HG03571 (cell line): Measurements from ENCODE around the gene IGFN1.
"Not testable (repeated sequence)": the region's sequence is repeated elsewhere in the genome, so short reads cannot be mapped to it uniquely, and the experiment has no call there.

Experiments
- ATAC-seq: cut with Tn5 transposase; IDR thresholded peaks from one replicate; pipeline ENCODE4 v1.9.1; 2021; ENCODE audit not compliant: unreplicated experiment

Gene IGFN1

GRCh38 chr1:201239646-201240045 is 49.0 kb downstream of the IGFN1 start:
- not testable (repeated sequence) for ATAC-seq

- ATAC-seq: no peak
Observed at GRCh38 chr1:201240171-201240570, 49.5 kb downstream of the IGFN1 start.

DNA sequence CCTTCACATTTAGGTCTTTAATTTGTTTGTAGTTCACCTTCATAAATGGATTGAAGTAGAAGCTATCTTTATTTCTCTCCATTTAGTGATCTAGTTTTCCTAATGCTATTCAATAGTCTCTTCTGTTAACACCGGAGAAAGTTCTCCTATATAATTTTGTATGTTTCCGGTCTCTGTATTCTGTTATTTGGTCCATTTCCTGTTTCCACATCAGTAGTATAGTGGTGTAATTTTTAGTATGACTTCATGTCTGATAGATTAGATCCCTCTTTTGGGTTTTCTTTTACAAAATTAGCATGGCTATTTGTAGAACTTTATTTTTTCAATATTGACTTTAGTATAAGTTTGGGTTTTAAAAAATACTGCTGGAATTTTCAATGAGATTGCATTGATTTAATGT is 51.1 kb downstream of the IGFN1 start:
- ATAC-seq: no peak

GRCh38 chr1:201245082-201245481 is 54.5 kb downstream of the IGFN1 start:
- ATAC-seq: no peak

- no peak for ATAC-seq
Observed at GRCh38 chr1:201248721-201249559, 58.3 kb downstream of the IGFN1 start.

GRCh38 chr1:201250326-201251011 is 59.8 kb downstream of the IGFN1 start:
- no peak for ATAC-seq

- ATAC-seq: no peak
Observed at GRCh38 chr1:201251411-201251810, 60.8 kb downstream of the IGFN1 start.

DNA sequence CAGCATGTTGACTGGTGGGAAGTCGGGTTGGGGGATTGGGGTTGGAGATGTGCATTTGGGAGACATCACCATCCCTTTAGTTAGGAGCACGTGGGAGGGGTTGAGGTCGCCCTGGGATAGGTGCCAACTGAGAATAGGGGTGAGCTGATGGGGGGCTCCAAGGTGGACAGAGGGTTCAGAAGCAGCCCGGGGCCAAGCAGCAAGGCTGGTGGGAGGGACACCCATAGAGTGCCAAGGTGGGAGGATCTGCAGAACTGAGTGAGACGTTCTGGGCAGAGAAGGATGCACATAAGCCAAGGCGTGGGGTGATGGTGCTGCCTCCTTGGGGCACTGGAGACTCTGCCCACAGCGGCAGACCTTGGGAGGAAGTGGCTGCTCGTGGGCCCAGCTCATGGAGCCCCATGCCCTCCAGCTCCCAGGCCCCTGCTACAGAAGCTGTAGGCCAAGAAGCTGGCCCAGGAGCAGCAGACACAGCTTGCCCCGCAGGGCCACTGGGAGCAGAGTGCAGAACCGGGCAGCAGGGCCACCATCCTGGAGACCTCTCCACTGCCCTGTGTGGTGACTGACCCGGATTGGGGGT is 61.3 kb downstream of the IGFN1 start:
- no peak for ATAC-seq

- ATAC-seq: no peak
Observed at GRCh38 chr1:201252944-201253371, 62.3 kb downstream of the IGFN1 start.

DNA sequence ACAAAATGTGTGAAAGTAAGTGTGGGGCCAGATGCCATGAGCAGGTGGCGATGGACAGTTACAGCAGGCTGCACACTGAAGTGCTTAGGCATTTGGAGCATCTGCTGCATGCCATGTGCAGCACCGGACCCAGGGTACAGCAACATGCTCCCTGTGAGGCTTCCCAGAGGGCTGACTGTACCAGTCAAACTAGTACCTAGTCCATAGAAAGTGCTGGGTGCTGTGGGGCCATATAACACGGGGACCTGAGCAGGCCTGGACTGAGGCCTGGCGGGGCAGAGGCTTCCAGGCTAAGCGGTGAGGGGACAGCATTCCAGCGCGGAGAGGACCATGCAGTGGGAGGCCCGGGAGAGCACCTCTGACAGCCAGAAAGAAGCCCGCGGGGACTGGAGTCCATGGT is 62.8 kb downstream of the IGFN1 start:
- ATAC-seq: no peak

DNA sequence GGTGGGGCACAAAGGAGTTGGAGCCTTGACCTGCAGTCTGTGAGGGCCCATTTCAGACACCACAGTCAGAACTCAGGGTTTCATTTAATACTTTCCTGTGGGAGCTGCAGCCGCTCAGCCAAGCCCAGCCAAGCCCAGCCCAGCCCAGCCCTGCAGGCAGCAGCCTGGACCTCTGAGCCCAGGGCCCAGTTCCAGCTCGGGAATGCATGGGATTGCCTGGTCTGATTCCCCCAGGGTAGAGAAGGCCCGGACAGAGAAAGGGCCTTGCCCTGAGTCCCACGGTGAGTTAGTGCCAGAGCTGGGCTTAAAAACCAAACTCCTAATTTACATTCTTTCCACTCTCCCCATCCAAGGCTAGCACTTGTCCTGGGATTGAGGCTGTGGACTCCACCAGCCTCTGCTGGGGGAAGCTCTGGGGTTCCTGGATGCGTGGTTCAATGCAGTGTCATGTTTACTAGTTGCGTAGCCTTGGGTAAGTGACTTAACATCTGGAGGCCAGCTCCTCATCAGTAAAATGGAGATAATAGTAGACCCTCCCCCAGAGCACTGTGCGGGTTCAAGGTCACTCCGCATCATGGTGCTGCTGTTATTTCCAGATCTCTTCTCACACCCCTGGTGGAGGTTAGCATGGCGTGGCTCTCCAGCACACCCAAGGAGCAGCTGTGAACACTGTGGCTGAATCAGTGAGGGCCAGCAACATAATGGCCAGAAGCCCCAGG is 63.4 kb downstream of the IGFN1 start:
- ATAC-seq: no peak

- no peak for ATAC-seq
Observed at GRCh38 chr1:201254625-201255478, 64.2 kb downstream of the IGFN1 start.

- ATAC-seq: no peak
Observed at GRCh38 chr1:201255479-201256362, 65.1 kb downstream of the IGFN1 start.

DNA sequence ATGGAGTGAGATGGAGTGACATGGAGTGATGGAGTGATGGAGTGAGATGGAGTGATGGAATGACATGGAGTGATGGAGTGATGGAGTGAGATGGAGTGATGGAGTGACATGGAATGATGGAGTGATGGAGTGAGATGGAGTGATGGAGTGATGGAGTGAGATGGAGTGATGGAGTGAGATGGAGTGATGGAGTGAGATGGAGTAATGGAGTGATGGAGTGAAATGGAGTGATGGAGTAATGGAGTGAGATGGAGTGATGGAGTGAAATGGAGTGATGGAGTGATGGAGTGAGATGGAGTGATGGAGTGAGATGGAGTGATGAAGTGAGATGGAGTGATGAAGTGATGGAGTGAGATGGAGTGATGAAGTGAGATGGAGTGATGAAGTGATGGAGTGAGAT is 67.5 kb downstream of the IGFN1 start:
- ATAC-seq: not testable (repeated sequence)

DNA sequence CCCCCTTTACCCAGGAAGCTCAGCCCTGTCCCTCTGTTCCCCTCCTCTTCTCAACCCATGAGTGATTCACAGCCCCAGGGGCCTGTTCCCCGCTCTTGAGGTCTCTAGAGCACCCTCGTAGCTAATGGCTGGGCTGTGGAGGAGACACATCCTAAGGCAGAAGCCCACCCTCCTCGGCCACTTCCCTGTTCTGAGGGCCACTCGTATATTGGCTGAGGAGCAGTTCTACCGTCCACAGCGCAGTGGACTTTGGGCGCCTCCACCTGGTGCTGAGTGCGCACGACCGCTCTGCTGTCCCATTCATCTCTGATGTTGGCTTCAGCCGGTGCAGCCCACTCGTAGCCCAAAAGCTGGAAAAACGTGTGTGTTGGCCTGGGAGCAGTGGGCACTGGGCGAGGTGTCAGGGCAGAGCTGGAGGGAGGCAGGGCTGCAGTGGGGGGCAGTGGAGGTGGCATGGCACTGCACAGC is 68.2 kb downstream of the IGFN1 start:
- no peak for ATAC-seq

GRCh38 chr1:201259476-201260235 is 69.0 kb downstream of the IGFN1 start:
- ATAC-seq: no peak

DNA sequence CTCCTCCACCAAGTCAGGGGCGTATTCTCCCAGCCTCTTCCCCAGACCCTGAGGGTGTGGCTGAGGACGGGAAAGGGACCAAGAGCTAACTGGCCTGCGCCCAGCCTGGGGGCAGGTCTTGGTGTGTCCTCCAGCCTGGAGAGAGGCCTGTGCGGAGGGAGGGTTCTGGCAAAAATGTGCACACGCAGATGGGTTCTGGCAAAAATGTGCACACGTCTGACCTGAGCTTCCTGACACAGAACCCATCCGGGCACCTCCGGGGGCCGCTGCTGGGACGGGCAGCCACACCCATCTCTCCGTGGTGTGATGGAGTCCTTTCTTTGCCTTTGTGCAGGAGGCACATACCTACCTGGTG is 69.6 kb downstream of the IGFN1 start:
- no peak for ATAC-seq

DNA sequence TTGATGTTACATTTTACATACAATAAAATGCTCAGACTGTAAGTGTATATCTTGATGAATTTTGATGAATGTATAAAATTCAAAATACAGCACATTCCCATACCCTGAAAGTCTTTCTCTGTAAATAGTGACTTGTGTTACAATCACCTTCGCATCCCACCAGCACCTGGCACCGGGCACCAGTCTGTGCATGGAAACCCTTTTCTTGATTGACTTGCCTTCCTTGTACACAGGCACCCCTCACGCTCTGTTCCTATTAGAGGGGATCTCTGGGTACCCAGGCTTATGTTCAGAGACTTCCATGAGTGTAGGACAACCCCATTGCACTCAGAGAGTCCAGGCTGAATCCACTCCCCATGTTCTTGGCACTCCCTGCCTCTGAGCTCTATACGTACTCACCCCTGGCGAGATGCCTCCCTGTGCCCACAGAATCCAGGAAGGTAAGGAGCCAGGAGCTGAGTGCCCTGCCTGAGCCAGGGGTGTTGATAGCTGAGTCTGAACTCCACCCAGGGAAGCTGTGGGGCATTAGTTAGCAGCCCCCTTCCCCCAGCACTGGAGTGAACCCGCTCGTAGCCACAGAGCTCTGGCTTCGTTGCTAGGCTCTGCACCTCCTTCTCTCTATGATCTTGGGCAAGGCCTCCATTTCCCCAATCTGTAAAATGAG is 70.2 kb downstream of the IGFN1 start:
- no peak for ATAC-seq
